ENCODE results near the gene EDC3. TPM values are rescaled to one million over a fixed set of nuclear protein-coding genes. Genes with fewer than 3 reads are reported as not detected.

The EDC3 gene
- polyA plus RNA-seq, 1 donor from 2014 or later: 12.9 TPM

DNA sequence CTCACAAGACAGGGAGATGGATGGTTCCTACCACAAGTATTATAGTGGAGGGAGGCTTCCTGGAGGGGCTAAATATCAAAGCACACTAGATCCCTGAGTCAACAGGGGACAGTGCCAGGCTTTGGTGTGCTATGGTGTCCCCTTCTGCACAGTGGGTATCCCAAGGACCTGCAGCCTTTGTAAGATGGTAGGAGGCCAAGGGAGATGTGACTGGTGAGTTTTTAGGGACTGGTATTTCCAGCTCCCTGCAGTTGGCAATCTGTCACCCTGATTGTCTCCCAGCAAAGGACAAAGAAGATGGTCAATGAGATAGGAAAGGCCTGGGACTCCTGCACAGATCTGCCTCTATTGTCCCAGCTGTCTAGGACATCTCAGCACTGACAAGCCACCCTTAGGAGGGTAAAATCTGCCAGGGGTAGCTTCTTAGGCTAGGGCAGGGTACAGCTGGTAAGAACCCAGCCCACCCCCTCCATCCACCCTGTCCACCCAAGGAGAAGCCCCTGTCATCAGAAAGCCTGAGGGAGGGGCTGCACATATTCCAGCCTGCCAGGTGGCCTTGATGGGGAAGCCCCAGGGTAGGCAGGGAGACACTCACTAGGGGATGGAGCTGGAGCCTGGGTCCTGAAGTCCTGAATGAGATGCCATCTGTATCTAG is 28.9 kb upstream of the EDC3 start:
- TF ChIP-seq SMC3 (conservative IDR thresholded peaks at IDR 0.05; ENCODE audit: poor library complexity): no peak
- TF ChIP-seq EP300 (conservative IDR thresholded peaks at IDR 0.05; ENCODE audit: poor library complexity, severe bottlenecking): no peak
- TF ChIP-seq, protein P1, sequence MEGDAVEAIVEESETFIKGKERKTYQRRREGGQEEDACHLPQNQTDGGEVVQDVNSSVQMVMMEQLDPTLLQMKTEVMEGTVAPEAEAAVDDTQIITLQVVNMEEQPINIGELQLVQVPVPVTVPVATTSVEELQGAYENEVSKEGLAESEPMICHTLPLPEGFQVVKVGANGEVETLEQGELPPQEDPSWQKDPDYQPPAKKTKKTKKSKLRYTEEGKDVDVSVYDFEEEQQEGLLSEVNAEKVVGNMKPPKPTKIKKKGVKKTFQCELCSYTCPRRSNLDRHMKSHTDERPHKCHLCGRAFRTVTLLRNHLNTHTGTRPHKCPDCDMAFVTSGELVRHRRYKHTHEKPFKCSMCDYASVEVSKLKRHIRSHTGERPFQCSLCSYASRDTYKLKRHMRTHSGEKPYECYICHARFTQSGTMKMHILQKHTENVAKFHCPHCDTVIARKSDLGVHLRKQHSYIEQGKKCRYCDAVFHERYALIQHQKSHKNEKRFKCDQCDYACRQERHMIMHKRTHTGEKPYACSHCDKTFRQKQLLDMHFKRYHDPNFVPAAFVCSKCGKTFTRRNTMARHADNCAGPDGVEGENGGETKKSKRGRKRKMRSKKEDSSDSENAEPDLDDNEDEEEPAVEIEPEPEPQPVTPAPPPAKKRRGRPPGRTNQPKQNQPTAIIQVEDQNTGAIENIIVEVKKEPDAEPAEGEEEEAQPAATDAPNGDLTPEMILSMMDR (IDR thresholded peaks at IDR 0.05; ENCODE audit: poor library complexity, severe bottlenecking): no peak
- TF ChIP-seq, protein P2, sequence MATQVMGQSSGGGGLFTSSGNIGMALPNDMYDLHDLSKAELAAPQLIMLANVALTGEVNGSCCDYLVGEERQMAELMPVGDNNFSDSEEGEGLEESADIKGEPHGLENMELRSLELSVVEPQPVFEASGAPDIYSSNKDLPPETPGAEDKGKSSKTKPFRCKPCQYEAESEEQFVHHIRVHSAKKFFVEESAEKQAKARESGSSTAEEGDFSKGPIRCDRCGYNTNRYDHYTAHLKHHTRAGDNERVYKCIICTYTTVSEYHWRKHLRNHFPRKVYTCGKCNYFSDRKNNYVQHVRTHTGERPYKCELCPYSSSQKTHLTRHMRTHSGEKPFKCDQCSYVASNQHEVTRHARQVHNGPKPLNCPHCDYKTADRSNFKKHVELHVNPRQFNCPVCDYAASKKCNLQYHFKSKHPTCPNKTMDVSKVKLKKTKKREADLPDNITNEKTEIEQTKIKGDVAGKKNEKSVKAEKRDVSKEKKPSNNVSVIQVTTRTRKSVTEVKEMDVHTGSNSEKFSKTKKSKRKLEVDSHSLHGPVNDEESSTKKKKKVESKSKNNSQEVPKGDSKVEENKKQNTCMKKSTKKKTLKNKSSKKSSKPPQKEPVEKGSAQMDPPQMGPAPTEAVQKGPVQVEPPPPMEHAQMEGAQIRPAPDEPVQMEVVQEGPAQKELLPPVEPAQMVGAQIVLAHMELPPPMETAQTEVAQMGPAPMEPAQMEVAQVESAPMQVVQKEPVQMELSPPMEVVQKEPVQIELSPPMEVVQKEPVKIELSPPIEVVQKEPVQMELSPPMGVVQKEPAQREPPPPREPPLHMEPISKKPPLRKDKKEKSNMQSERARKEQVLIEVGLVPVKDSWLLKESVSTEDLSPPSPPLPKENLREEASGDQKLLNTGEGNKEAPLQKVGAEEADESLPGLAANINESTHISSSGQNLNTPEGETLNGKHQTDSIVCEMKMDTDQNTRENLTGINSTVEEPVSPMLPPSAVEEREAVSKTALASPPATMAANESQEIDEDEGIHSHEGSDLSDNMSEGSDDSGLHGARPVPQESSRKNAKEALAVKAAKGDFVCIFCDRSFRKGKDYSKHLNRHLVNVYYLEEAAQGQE (IDR thresholded peaks at IDR 0.05; ENCODE audit: borderline replicate concordance): no peak
- no peak for TF ChIP-seq EZH2 (IDR thresholded peaks at IDR 0.05; ENCODE audit: borderline replicate concordance, insufficient read depth, low read length, poor library complexity, severe bottlenecking)
- no peak for TF ChIP-seq RAD21 (conservative IDR thresholded peaks at IDR 0.05)
- TF ChIP-seq TAF1 (IDR thresholded peaks at IDR 0.05; ENCODE audit: low read depth): no peak
- no peak for TF ChIP-seq MXI1 (conservative IDR thresholded peaks at IDR 0.05; ENCODE audit: poor library complexity, severe bottlenecking)
- TF ChIP-seq POLR2AphosphoS5 (IDR thresholded peaks at IDR 0.05): no peak
- Histone ChIP-seq H4K20me1 (ENCODE audit: insufficient read depth) (no peaks in the 10 kb centered on the region), H3K36me3 (ENCODE audit: insufficient read depth, low read length) (no peaks in the 10 kb centered on the region), H2AFZ (ENCODE audit: low read depth, low read length) (no peak overlapping the region), H3K9ac (ENCODE audit: low read length) (no peak overlapping the region), H3K9me2 (ENCODE audit: insufficient read depth, low read length) (no peaks in the 10 kb centered on the region), H3K79me2 (replicated peaks; ENCODE audit: insufficient read depth, low read length) (no peaks in the 10 kb centered on the region), H3K9me3 (ENCODE audit: low read length) (no peaks in the 10 kb centered on the region), H3K27me3 (ENCODE audit: insufficient read depth, low read depth, low read length) (peaks cover 15% of the 10 kb centered on the region), H3K27ac (ENCODE audit: low read length) (no peak overlapping the region), H3F3A (ENCODE audit: insufficient read depth, low read length, poor library complexity, severe bottlenecking) (no peaks in the 10 kb centered on the region), H3K4me3 (ENCODE audit: low read length) (no peak overlapping the region), H3K4me2 (ENCODE audit: low read length) (no peak overlapping the region)

- Histone ChIP-seq H3K9ac (ENCODE audit: low read length) (no peak overlapping the region), H3K9me2 (ENCODE audit: insufficient read depth, low read length) (no peaks in the 10 kb centered on the region), H3K27ac (ENCODE audit: low read length) (no peak overlapping the region), H3K36me3 (ENCODE audit: insufficient read depth, low read length) (no peaks in the 10 kb centered on the region), H3K27me3 (ENCODE audit: insufficient read depth, low read depth, low read length) (peaks cover 15% of the 10 kb centered on the region), H3K79me2 (replicated peaks; ENCODE audit: insufficient read depth, low read length) (no peaks in the 10 kb centered on the region), H3K9me3 (ENCODE audit: low read length) (no peaks in the 10 kb centered on the region), H4K20me1 (ENCODE audit: insufficient read depth) (no peaks in the 10 kb centered on the region), H3F3A (ENCODE audit: insufficient read depth, low read length, poor library complexity, severe bottlenecking) (no peaks in the 10 kb centered on the region), H3K4me2 (ENCODE audit: low read length) (no peak overlapping the region), H3K4me3 (ENCODE audit: low read length) (no peak overlapping the region), H2AFZ (ENCODE audit: low read depth, low read length) (no peak overlapping the region)
- TF ChIP-seq SMC3 (conservative IDR thresholded peaks at IDR 0.05; ENCODE audit: poor library complexity) (no peak), EP300 (conservative IDR thresholded peaks at IDR 0.05; ENCODE audit: poor library complexity, severe bottlenecking) (no peak), POLR2AphosphoS5 (IDR thresholded peaks at IDR 0.05) (no peak), RAD21 (conservative IDR thresholded peaks at IDR 0.05) (no peak), TAF1 (IDR thresholded peaks at IDR 0.05; ENCODE audit: low read depth) (no peak), MXI1 (conservative IDR thresholded peaks at IDR 0.05; ENCODE audit: poor library complexity, severe bottlenecking) (no peak), EZH2 (IDR thresholded peaks at IDR 0.05; ENCODE audit: borderline replicate concordance, insufficient read depth, low read length, poor library complexity, severe bottlenecking) (no peak)
- TF ChIP-seq, protein P1 (IDR thresholded peaks at IDR 0.05; ENCODE audit: poor library complexity, severe bottlenecking): no peak
- TF ChIP-seq, protein P2 (IDR thresholded peaks at IDR 0.05; ENCODE audit: borderline replicate concordance): no peak
Measured at GRCh38 chr15:74723754-74724334, 28.0 kb upstream of the EDC3 start.

Data from neural cell (in vitro differentiated cells).